NB4 (cell line): ENCODE results near the gene ATP5PO.

ENCODE experiments used
- DNase-seq: peaks from one replicate; pipeline ENCODE4 v3.0.0; 2010; ENCODE audit warnings: low read depth
- H3K4me3 ChIP-seq: one replicate; pipeline ENCODE4 v1.5.1; 2011; ENCODE audit warnings: mild to moderate bottlenecking, low read depth, low read length, moderate library complexity
- MYC ChIP-seq: IDR thresholded peaks from 2 replicates; pipeline ENCODE4 v1.6.1; 2011; ENCODE audit warnings: low read depth, low read length
- POLR2A ChIP-seq: IDR thresholded peaks from 2 replicates; pipeline ENCODE4 v1.6.1; 2011; ENCODE audit warnings: mild to moderate bottlenecking; ENCODE audit not compliant: insufficient read length; ENCODE audit errors: extremely low read depth
- TF ChIP-seq, protein P1 (sequence below): IDR thresholded peaks from one replicate; pipeline ENCODE4 v1.5.1; 2012; ENCODE audit warnings: low read depth, low read length
- TF ChIP-seq, protein P2 (sequence below): IDR thresholded peaks from 2 replicates; pipeline ENCODE4 v1.6.1; 2011; ENCODE audit warnings: low read depth, low read length

Gene ATP5PO, protein sequence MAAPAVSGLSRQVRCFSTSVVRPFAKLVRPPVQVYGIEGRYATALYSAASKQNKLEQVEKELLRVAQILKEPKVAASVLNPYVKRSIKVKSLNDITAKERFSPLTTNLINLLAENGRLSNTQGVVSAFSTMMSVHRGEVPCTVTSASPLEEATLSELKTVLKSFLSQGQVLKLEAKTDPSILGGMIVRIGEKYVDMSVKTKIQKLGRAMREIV

DNA sequence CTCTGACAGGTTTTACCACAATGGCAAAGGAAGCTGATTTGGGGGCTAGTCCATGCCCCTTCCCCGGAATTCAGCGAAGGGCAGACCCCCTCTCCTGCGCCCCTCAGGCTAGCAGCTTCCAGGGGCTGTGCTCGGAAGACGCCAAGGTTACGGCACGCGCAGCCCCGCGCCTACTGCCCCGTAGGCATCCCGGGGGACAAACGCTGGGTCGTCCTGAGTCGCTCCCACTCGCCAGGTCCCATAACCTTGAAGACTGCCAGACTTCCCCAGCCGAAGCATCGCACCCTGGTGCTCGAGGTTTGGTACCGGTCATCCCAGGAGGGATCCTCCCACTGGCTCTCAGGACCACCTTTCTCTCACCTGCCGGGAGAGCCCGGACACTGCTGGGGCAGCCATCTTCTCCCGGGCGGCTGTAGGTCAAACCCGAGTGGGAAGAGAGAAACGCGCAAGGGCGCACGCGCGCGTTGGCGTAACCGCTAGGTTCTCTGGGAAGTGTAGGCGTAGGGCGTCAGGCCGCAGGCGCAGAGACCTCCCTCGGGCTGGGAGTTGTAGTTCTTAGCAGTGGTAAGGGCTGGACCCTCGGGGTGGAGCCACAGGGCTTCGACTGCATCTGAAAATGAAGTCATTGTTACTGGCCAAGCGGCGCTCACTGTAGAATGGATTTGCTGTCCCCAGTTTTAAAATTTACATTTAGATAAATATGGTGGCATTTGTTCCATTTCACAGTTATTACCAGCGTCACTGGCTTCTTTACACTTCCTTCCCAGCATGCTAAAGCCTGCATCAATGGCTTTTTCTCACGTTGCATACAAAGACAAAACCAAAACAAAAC lies at the start of gene ATP5PO:
Gene ATP5PO, minus strand, starts transcription at position 437 of the 832 bp plus-strand sequence. Its CDS starts 41 bp downstream, at position 396.
- peak within 1 kb of the TSS; percentile 93 for H3K4me3 ChIP-seq
- DNase-seq = peak; percentile 97
- TF ChIP-seq, protein P1, sequence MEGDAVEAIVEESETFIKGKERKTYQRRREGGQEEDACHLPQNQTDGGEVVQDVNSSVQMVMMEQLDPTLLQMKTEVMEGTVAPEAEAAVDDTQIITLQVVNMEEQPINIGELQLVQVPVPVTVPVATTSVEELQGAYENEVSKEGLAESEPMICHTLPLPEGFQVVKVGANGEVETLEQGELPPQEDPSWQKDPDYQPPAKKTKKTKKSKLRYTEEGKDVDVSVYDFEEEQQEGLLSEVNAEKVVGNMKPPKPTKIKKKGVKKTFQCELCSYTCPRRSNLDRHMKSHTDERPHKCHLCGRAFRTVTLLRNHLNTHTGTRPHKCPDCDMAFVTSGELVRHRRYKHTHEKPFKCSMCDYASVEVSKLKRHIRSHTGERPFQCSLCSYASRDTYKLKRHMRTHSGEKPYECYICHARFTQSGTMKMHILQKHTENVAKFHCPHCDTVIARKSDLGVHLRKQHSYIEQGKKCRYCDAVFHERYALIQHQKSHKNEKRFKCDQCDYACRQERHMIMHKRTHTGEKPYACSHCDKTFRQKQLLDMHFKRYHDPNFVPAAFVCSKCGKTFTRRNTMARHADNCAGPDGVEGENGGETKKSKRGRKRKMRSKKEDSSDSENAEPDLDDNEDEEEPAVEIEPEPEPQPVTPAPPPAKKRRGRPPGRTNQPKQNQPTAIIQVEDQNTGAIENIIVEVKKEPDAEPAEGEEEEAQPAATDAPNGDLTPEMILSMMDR = no peak
- TF ChIP-seq POLR2A (peak; percentile 97), MYC (peak; percentile 16)
- TF ChIP-seq, protein P2, sequence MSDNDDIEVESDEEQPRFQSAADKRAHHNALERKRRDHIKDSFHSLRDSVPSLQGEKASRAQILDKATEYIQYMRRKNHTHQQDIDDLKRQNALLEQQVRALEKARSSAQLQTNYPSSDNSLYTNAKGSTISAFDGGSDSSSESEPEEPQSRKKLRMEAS = 0 out of 2 replicates have a peak, but pooled peaks have one; percentile 41

DNA sequence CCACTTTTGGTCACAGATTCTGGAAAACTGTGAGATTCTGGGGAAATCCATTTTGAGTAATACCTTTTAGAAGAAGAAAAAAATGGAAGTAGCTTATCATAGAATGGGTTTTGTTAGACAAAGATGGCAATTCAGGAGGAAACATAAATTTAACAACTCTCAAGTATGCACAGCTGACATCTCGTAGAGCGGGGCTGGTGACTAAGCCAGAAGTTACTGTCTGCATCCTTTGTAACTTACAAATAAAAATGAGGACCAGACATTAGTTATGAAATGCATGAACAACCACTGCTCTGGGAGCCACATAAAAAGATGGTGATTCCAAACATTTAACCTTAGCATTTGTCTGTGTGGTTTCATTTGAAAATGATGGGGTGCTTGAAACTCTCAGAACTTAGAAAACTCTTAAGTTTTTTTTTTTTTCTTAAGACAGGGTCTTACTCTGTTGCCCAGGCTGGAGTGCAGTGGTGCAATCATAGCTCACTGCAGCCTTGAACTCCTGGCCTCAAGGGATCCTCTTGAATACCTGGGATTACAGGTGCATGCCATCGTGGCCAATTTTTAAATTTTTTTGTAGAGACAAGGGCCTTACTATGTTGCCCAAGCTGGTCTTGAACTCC lies 49.2 kb upstream of the ATP5PO start:
- TF ChIP-seq MYC (no peak), POLR2A (no peak)
- TF ChIP-seq, protein P1 = no peak
- TF ChIP-seq, protein P2 = no peak
- DNase-seq = no peak

DNA sequence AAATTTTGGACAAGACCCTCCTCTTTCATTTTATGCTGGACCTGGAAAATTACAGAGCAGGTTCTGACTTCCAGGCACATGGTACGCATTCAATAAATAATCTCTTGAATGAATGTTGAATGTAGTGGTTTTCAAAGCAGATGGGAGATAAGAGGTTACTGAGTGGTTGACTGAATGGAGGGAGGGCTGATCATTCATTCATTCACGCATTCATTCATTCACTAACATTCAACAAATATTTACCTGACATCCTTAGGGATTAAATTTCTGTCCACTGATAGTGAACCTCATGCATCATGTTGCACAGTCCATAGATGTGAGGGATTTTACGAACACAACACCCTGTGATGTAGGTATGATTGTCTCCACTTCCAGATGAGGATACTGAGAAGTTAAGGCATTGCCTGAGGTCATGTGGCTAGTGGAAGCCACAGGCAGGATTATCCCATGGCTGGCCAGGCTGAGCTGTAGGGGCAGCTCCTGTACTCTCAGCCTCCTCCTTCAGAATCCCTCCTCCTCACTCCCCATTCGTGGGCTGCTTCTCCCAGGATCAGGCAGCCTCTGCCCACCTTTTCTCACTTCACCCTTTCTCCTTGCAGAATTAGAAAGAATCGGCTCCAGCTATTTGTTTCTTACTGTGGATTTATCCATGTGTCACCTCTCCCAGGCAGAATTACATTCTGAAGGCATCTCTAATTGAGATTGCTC lies 48.4 kb upstream of the ATP5PO start:
- TF ChIP-seq, protein P2 = no peak
- TF ChIP-seq MYC = no peak
- no peak for DNase-seq
- H3K4me3 ChIP-seq = no peak overlapping the region

More for the DNA sequence above, 49.2 kb upstream of the ATP5PO start:
- H3K4me3 ChIP-seq = no peak overlapping the region

DNA sequence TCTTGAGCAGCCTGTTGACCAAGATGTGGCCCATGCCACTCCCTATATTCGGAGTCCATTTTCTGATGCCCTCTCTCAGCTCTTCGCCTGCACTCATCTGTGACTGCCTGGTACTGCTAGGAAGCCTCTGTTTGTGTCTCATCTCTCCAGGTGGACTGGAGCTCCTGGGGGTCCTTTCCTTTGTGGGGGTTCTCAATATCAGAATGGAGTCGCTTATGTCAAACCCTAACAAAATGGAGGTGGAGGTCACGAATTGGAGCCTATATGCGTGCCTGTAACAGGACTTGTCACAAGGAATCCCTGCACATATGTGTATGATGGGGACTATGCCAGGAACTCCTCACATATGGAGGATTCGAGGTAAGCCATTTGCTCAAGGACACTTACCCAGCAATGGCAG lies 46.7 kb upstream of the ATP5PO start:
- no peak for DNase-seq
- H3K4me3 ChIP-seq = no peak overlapping the region
- TF ChIP-seq, protein P1 = no peak
- TF ChIP-seq POLR2A = no peak

DNA sequence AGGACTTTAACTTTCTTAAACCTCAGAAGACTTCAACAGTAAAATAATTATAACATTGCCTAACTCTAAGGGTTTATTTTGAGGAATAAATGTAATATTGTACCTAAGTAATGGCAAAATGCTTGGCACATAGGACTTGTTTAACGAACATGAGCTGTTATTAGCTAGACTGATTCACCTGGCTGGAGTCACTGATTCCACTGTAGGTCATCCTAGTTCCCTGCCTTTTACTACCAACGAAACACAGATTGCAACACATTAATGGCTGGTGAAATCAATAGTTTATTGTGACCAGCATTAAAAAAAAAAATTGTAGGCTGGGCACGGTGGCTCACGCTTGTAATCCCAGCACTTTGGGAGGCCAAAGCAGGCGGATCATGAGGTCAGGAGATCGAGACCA lies 45.5 kb upstream of the ATP5PO start:
- no peak for DNase-seq
- TF ChIP-seq, protein P2 = no peak
- TF ChIP-seq POLR2A (no peak), MYC (no peak)
- TF ChIP-seq, protein P1 = no peak
- no peak overlapping the region for H3K4me3 ChIP-seq
